Loucy (cell line): ENCODE results near the gene DGKQ.

Experiments used
- CTCF ChIP-seq: fragments of 200-600 bp; sonication (generic); conservative IDR thresholded peaks from 2 replicates; pipeline ENCODE4 v1.5.1; 2014; ENCODE audit warnings: mild to moderate bottlenecking, antibody characterized with exemption, low read length
- EZH2phosphoT487 ChIP-seq: fragments of 200-600 bp; IDR thresholded peaks from 2 replicates; pipeline ENCODE4 v1.6.1; 2018; ENCODE audit warnings: antibody characterized with exemption, mild to moderate bottlenecking, moderate library complexity, borderline replicate concordance

DNA sequence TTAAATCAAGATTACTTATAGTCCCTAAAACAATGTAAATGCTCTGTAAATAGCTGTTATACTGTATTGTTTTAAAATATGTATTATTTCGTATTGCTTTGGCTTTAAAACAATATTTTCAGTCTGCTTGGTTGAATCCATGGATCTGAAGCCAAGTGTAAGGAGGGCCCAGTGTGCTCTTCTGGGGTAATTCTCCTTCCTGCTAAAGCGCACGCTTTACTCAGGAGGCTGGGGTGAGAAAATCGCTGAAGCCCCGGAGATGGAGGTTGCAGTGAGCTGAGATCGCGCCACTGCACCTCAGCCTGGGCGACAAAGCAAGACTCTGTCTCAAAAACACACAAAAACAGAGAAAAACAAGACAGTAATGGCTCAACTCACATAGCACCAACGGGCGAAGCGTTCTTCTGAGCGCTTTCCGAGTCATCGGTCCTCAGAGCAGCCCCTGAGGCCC lies 13.1 kb upstream of the DGKQ start:
- TF ChIP-seq CTCF (no peak), EZH2phosphoT487 (no peak)
